ENCODE measurements around the gene CELF2. TPM values are rescaled to one million over a fixed set of nuclear protein-coding genes. Genes with fewer than 3 reads are reported as not detected.

Gene CELF2
- total and polyA plus RNA-seq, 2 of the 4 experiments (the other 2 are of a cell fraction): 3.5 to 6.6 TPM

GRCh38 chr10:11150231-11150731 lies 132.6 kb downstream of the CELF2 start:
- ChIA-PET CTCF (interaction anchor here (0.7 kb wide), 1 partner anchor 352 kb away, joined by 3 read pairs; no protein-coding TSS in a partner anchor), POLR2A (ENCODE audit: unreplicated experiment) (no interaction called here)
- Histone ChIP-seq H3K9ac (ENCODE audit: low read depth, low read length) (no peak overlapping the region), H3K56ac (ENCODE audit: extremely low read depth, insufficient read depth, low read length) (no peak overlapping the region), H2BK15ac (ENCODE audit: low read depth, low read length) (no peak overlapping the region), H3K79me1 (ENCODE audit: low read depth in 1 of 2, low read length in 2 of 2) (no peaks in the 10 kb centered on the region), H3K4me1 (ENCODE audit: control insufficient read depth, insufficient read depth, low read length) (peaks cover 2% of the 10 kb centered on the region; the same call in 1 of the 2 replicates), H2BK120ac (ENCODE audit: low read depth, low read length) (no peak overlapping the region), H3K14ac (replicated peaks; ENCODE audit: low read depth, low read length) (no peak overlapping the region), H3K23ac (ENCODE audit: low read depth, low read length) (no peak overlapping the region), H2AK9ac (replicated peaks; ENCODE audit: low read depth, low read length, poor library complexity) (no peak overlapping the region), H4K5ac (ENCODE audit: low read depth, low read length) (no peak overlapping the region), H3K27ac (ENCODE audit: insufficient read depth, low read length) (no peak overlapping the region), H2AK5ac (ENCODE audit: low read depth, low read length) (no peak overlapping the region), H3K4me2 (ENCODE audit: low read depth, low read length) (no peak overlapping the region), H4K20me1 (ENCODE audit: insufficient read depth, low read length) (no peaks in the 10 kb centered on the region), H3K9me1 (ENCODE audit: insufficient read depth, low read length) (no peaks in the 10 kb centered on the region), H2BK5ac (ENCODE audit: low read depth, low read length, poor library complexity, severe bottlenecking) (no peak overlapping the region), H3K9me3 (ENCODE audit: control insufficient read depth, insufficient read depth, low read length) (no peaks in the 10 kb centered on the region), H2AFZ (replicated peaks; ENCODE audit: low read length, poor library complexity) (no peak overlapping the region), H4K8ac (ENCODE audit: low read depth in 2 of 2, low read length in 2 of 2) (no peak overlapping the region), H3K18ac (ENCODE audit: low read depth, low read length) (no peak overlapping the region), H3K36me3 (ENCODE audit: control insufficient read depth, insufficient read depth, low read length) (no peaks in the 10 kb centered on the region), H2BK20ac (ENCODE audit: low read depth, low read length) (no peak overlapping the region), H3K4me3 (ENCODE audit: insufficient read depth, low read depth, low read length) (no peak overlapping the region), H3K27me3 (ENCODE audit: control insufficient read depth, insufficient read depth, low read length) (no peaks in the 10 kb centered on the region), H3K4ac (ENCODE audit: low read depth, low read length) (no peak overlapping the region), H4K91ac (ENCODE audit: insufficient read depth, low read depth, low read length) (no peak overlapping the region)
- no peak for TF ChIP-seq RFX5 (IDR thresholded peaks at IDR 0.05; ENCODE audit: low read depth, low read length)
- TF ChIP-seq, protein P1, sequence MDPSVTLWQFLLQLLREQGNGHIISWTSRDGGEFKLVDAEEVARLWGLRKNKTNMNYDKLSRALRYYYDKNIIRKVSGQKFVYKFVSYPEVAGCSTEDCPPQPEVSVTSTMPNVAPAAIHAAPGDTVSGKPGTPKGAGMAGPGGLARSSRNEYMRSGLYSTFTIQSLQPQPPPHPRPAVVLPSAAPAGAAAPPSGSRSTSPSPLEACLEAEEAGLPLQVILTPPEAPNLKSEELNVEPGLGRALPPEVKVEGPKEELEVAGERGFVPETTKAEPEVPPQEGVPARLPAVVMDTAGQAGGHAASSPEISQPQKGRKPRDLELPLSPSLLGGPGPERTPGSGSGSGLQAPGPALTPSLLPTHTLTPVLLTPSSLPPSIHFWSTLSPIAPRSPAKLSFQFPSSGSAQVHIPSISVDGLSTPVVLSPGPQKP (IDR thresholded peaks at IDR 0.05; ENCODE audit: borderline replicate concordance, low read depth, low read length): no peak
- TF ChIP-seq MAFK (IDR thresholded peaks at IDR 0.05; ENCODE audit: low read depth, low read length): no peak
- TF ChIP-seq BHLHE40 (IDR thresholded peaks at IDR 0.05; ENCODE audit: low read depth, low read length): no peak
- TF ChIP-seq MAZ (IDR thresholded peaks at IDR 0.05; ENCODE audit: borderline replicate concordance, low read depth, low read length): no peak
- TF ChIP-seq, protein P2, sequence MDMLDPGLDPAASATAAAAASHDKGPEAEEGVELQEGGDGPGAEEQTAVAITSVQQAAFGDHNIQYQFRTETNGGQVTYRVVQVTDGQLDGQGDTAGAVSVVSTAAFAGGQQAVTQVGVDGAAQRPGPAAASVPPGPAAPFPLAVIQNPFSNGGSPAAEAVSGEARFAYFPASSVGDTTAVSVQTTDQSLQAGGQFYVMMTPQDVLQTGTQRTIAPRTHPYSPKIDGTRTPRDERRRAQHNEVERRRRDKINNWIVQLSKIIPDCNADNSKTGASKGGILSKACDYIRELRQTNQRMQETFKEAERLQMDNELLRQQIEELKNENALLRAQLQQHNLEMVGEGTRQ (IDR thresholded peaks at IDR 0.05; ENCODE audit: low read depth, low read length): no peak
- no peak for TF ChIP-seq CEBPB (IDR thresholded peaks at IDR 0.05; ENCODE audit: low read depth, low read length)
- TF ChIP-seq, protein P3, sequence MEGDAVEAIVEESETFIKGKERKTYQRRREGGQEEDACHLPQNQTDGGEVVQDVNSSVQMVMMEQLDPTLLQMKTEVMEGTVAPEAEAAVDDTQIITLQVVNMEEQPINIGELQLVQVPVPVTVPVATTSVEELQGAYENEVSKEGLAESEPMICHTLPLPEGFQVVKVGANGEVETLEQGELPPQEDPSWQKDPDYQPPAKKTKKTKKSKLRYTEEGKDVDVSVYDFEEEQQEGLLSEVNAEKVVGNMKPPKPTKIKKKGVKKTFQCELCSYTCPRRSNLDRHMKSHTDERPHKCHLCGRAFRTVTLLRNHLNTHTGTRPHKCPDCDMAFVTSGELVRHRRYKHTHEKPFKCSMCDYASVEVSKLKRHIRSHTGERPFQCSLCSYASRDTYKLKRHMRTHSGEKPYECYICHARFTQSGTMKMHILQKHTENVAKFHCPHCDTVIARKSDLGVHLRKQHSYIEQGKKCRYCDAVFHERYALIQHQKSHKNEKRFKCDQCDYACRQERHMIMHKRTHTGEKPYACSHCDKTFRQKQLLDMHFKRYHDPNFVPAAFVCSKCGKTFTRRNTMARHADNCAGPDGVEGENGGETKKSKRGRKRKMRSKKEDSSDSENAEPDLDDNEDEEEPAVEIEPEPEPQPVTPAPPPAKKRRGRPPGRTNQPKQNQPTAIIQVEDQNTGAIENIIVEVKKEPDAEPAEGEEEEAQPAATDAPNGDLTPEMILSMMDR (conservative IDR thresholded peaks at IDR 0.05; ENCODE audit: low read depth, low read length): no peak
- no TSS peak for BruUV-seq (replicated peaks)
- ATAC-seq (ENCODE audit: low read depth) (no peak), DNase-seq (no peak)
- in situ Hi-C loops (cut with MboI; ENCODE audit: low sequenced_read_pairs) (no loop called here), intact Hi-C loops (cut with micrococcal nuclease) (no loop called here), dilution Hi-C loops (cut with HindIII; ENCODE audit: low sequenced_read_pairs, unreplicated experiment) (no loop called here)
- WGBS, 2 experiments (ENCODE audit: extremely low coverage in 2 of 2, insufficient read length in 1 of 2): no CpG with 5 or more reads among the region's 3 CpGs
